ENCODE measurements around the gene CARS2.

Gene CARS2

GRCh38 chr13:110636701-110637201 lies 69.2 kb downstream of the CARS2 start:
- TF ChIP-seq CTCF (IDR thresholded peaks at IDR 0.05) = no peak

- TF ChIP-seq CTCF (IDR thresholded peaks at IDR 0.05) = no peak
Measured at GRCh38 chr13:110636053-110636475, 69.9 kb downstream of the CARS2 start.

GRCh38 chr13:110635405-110636002 lies 70.4 kb downstream of the CARS2 start:
- no peak for TF ChIP-seq CTCF (IDR thresholded peaks at IDR 0.05)

- no peak for TF ChIP-seq CTCF (IDR thresholded peaks at IDR 0.05)
Measured at GRCh38 chr13:110634558-110634957, 71.4 kb downstream of the CARS2 start.

GRCh38 chr13:110633776-110634175 lies 72.1 kb downstream of the CARS2 start:
- TF ChIP-seq CTCF (IDR thresholded peaks at IDR 0.05) = no peak

- no peak for TF ChIP-seq CTCF (IDR thresholded peaks at IDR 0.05)
Measured at GRCh38 chr13:110630566-110631119, 75.3 kb downstream of the CARS2 start.

GRCh38 chr13:110629735-110630134 lies 76.2 kb downstream of the CARS2 start:
- TF ChIP-seq CTCF (IDR thresholded peaks at IDR 0.05) = no peak
